Common myeloid progenitor, CD34-positive (primary cell): ENCODE results near the gene SPTBN1.

Experiments
- CTCF ChIA-PET: fragments of 350-600 bp; sonication (Branson Sonifier 250); formaldehyde crosslinking; loops from one replicate; lab custom pipeline; 2021; ENCODE audit warnings: antibody characterized with exemption; lab: Charles Lee
- POLR2A ChIA-PET: fragments of 350-600 bp; sonication (Branson Sonifier 250); formaldehyde crosslinking; loops from one replicate; lab custom pipeline; 2021; ENCODE audit warnings: antibody characterized with exemption; lab: Charles Lee
- DNase-seq, 3 donors: peaks; one replicate each; pipeline versions ENCODE4 v3.0.0 to v3.0.0-alpha.2; 2013
- H3K27ac ChIP-seq, 2 experiments: 1 replicate in 1 of 2; 2 replicates in 1 of 2; pipeline ENCODE4 v1.7.0; 2013; ENCODE audit warnings: inconsistent platforms in 2 of 2, low read length in 2 of 2, mild to moderate bottlenecking in 2 of 2, low read depth in 1 of 2, moderate library complexity in 1 of 2; ENCODE audit not compliant: severe bottlenecking in 2 of 2, insufficient read depth in 1 of 2, poor library complexity in 1 of 2
- H3K27me3 ChIP-seq, 5 experiments: replicated peaks in 2 of 5; 1 replicate in 3 of 5; 2 replicates in 2 of 5; pipeline versions ENCODE4 v1.6.1 to v1.7.0; 2013; ENCODE audit warnings: low read length in 4 of 5, mild to moderate bottlenecking in 2 of 5, moderate library complexity in 2 of 5, inconsistent platforms in 1 of 5; ENCODE audit not compliant: insufficient read depth in 5 of 5, control insufficient read depth in 4 of 5
- H3K36me3 ChIP-seq, 4 experiments: 1 replicate in 2 of 4; 2 replicates in 2 of 4; pipeline versions ENCODE4 v1.6.1 to v1.7.0; 2013; ENCODE audit warnings: low read length in 3 of 4, control low read depth in 1 of 4, mild to moderate bottlenecking in 1 of 4; ENCODE audit not compliant: control insufficient read depth in 4 of 4, insufficient read depth in 4 of 4
- H3K4me1 ChIP-seq, 4 experiments: 1 replicate in 3 of 4; 2 replicates in 1 of 4; pipeline versions ENCODE4 v1.6.1 to v1.7.1; 2013; ENCODE audit warnings: low read length in 3 of 4, mild to moderate bottlenecking in 3 of 4, control low read depth in 1 of 4, inconsistent platforms in 1 of 4, moderate library complexity in 1 of 4; ENCODE audit not compliant: control insufficient read depth in 4 of 4, insufficient read depth in 4 of 4; ENCODE audit errors: control extremely low read depth in 1 of 4
- H3K4me3 ChIP-seq, 7 experiments: 1 replicate in 4 of 7; 2 replicates in 3 of 7; pipeline versions ENCODE4 v1.5.1 to v1.7.0; 2013; ENCODE audit warnings: mild to moderate bottlenecking in 7 of 7, low read length in 6 of 7, moderate library complexity in 6 of 7, inconsistent platforms in 2 of 7, low read depth in 2 of 7, control low read depth in 1 of 7; ENCODE audit not compliant: insufficient read depth in 4 of 7, control insufficient read depth in 1 of 7; ENCODE audit errors: extremely low read depth in 1 of 7
- H3K9me3 ChIP-seq, 5 experiments: 1 replicate in 4 of 5; 2 replicates in 1 of 5; pipeline versions ENCODE4 v1.6.1 to v1.7.1; 2013; ENCODE audit warnings: low read length in 4 of 5, mild to moderate bottlenecking in 2 of 5, inconsistent platforms in 1 of 5, low read depth in 1 of 5, moderate library complexity in 1 of 5; ENCODE audit not compliant: control insufficient read depth in 4 of 5, insufficient read depth in 2 of 5; ENCODE audit errors: control extremely low read depth in 1 of 5
- WGBS: methylation state at CpG from one replicate; pipeline ENCODE4 v1.1.5; 2013; ENCODE audit not compliant: insufficient coverage; 5-methylcytosine and 5-hydroxymethylcytosine counted together

Gene SPTBN1

GRCh38 chr2:54629914-54630857, 174.1 kb downstream of the SPTBN1 start:
- no peaks in the 10 kb centered on the region for H3K27me3 ChIP-seq
- DNase-seq, result peak in 2 of 3 donors; percentile 20 to 33
- peaks cover 31 to 98% (median 78%) of the 10 kb centered on the region in 4 experiments for H3K36me3 ChIP-seq
- H3K4me3 ChIP-seq, result no peak overlapping the region
- no peak overlapping the region for H3K27ac ChIP-seq
- no peaks in the 10 kb centered on the region for H3K9me3 ChIP-seq
- POLR2A ChIA-PET, result interaction anchor here (1.1 kb wide), 1 partner anchor 106 kb away, joined by 8 read pairs; no protein-coding TSS in a partner anchor
- no peaks in the 10 kb centered on the region for H3K4me1 ChIP-seq
- CTCF ChIA-PET, result interaction anchor here (0.7 to 4.3 kb wide), 5 partner anchors 9 to 107 kb away, joined by 3 to 18 read pairs (median 3); no protein-coding TSS in a partner anchor
- 91% methylated on average over 10 of the region's 11 CpGs for WGBS

- H3K27me3 ChIP-seq, result no peaks in the 10 kb centered on the region
- H3K4me1 ChIP-seq, result no peaks in the 10 kb centered on the region
- no peak for DNase-seq
- WGBS, result 96% methylated on average over 30 of the region's 30 CpGs
- CTCF ChIA-PET, result interaction anchor here (1.5 to 4.3 kb wide), 5 partner anchors 9 to 108 kb away, joined by 3 to 18 read pairs (median 7); no protein-coding TSS in a partner anchor
- no peak overlapping the region for H3K27ac ChIP-seq
- H3K4me3 ChIP-seq, result no peak overlapping the region
- no peaks in the 10 kb centered on the region for H3K9me3 ChIP-seq
- POLR2A ChIA-PET, result interaction anchor here (1.1 kb wide), 1 partner anchor 107 kb away, joined by 8 read pairs; no protein-coding TSS in a partner anchor
- H3K36me3 ChIP-seq, result peaks cover 31 to 97% (median 77%) of the 10 kb centered on the region in 4 experiments
Observed at GRCh38 chr2:54630858-54631497, 174.9 kb downstream of the SPTBN1 start.

GRCh38 chr2:54631755-54632154, 175.6 kb downstream of the SPTBN1 start:
- H3K27ac ChIP-seq, result no peak overlapping the region
- H3K4me3 ChIP-seq, result no peak overlapping the region
- ChIA-PET POLR2A (interaction anchor here (1.1 kb wide), 1 partner anchor 108 kb away, joined by 8 read pairs; no protein-coding TSS in a partner anchor), CTCF (interaction anchor here (1.5 to 4.3 kb wide), 6 partner anchors 8 to 108 kb away, joined by 3 to 18 read pairs (median 8); no protein-coding TSS in a partner anchor)
- no peaks in the 10 kb centered on the region for H3K27me3 ChIP-seq
- DNase-seq, result no peak
- WGBS, result 94% methylated on average over 2 of the region's 4 CpGs
- peaks cover 33 to 95% (median 74%) of the 10 kb centered on the region in 4 experiments for H3K36me3 ChIP-seq
- H3K4me1 ChIP-seq, result no peaks in the 10 kb centered on the region
- H3K9me3 ChIP-seq, result no peaks in the 10 kb centered on the region

- Histone ChIP-seq H3K4me3 (no peak overlapping the region), H3K9me3 (no peaks in the 10 kb centered on the region), H3K27ac (no peak overlapping the region), H3K4me1 (no peaks in the 10 kb centered on the region), H3K27me3 (no peaks in the 10 kb centered on the region), H3K36me3 (peaks cover 32 to 94% (median 74%) of the 10 kb centered on the region in 4 experiments)
- DNase-seq, result no peak
- WGBS, result 97% methylated on average over 9 of the region's 12 CpGs
- POLR2A ChIA-PET, result interaction anchor here (0.6 kb wide), 1 partner anchor 831 kb away, joined by 3 read pairs; no protein-coding TSS in a partner anchor
- CTCF ChIA-PET, result interaction anchor here (1.3 to 4.3 kb wide), 7 partner anchors 8 to 110 kb away, joined by 3 to 18 read pairs (median 7); no protein-coding TSS in a partner anchor
Observed at GRCh38 chr2:54632733-54633692, 176.9 kb downstream of the SPTBN1 start.

GRCh38 chr2:54634021-54634420, 177.9 kb downstream of the SPTBN1 start:
- ChIA-PET CTCF (interaction anchor here (1.3 to 4.3 kb wide), 6 partner anchors 8 to 111 kb away, joined by 3 to 18 read pairs (median 7); no protein-coding TSS in a partner anchor), POLR2A (no interaction called here)
- Histone ChIP-seq H3K27ac (no peak overlapping the region), H3K4me3 (no peak overlapping the region), H3K4me1 (no peaks in the 10 kb centered on the region), H3K36me3 (peaks cover 41 to 94% (median 74%) of the 10 kb centered on the region in 4 experiments), H3K27me3 (no peaks in the 10 kb centered on the region), H3K9me3 (no peaks in the 10 kb centered on the region)
- DNase-seq, result no peak
- WGBS, result 96% methylated on average over 3 of the region's 3 CpGs
